Ascending aorta (tissue), 2 donors: ENCODE results near the gene AMDHD2. TPM values are rescaled to one million over a fixed set of nuclear protein-coding genes. Genes with fewer than 3 reads are reported as not detected.
"Not testable (repeated sequence)": the region's sequence is repeated elsewhere in the genome, so short reads cannot be mapped to it uniquely, and the experiment has no call there.

Experiments used
- DNase-seq, 2 donors: peaks; one replicate each; pipeline ENCODE4 v3.0.0-alpha.2; 2019; ENCODE audit warnings: low spot score in 2 of 2
- H3K27ac ChIP-seq, 2 donors: fragments of 200-600 bp; sonication (generic); one replicate each; pipeline ENCODE4 v1.5.1; 2016 to 2017; ENCODE audit warnings: mild to moderate bottlenecking in 1 of 2
- H3K27me3 ChIP-seq: fragments of 200-600 bp; sonication (generic); one replicate; pipeline ENCODE4 v1.5.1; 2017
- H3K36me3 ChIP-seq, 2 donors: fragments of 200-600 bp; sonication (generic); one replicate each; pipeline ENCODE4 v1.5.1; 2016
- H3K4me1 ChIP-seq, 2 donors: fragments of 200-600 bp; sonication (generic); one replicate each; pipeline ENCODE4 v1.5.1; 2016 to 2017; ENCODE audit warnings: mild to moderate bottlenecking in 1 of 2
- H3K4me3 ChIP-seq, 2 donors: fragments of 200-600 bp; sonication (generic); one replicate each; pipeline ENCODE4 v1.5.1; 2016 to 2017; ENCODE audit warnings: mild to moderate bottlenecking in 1 of 2
- H3K9me3 ChIP-seq, 2 donors: fragments of 200-600 bp; sonication (generic); one replicate each; pipeline ENCODE4 v1.5.1; 2016
- CTCF ChIP-seq, 3 experiments: fragments of 200-600 bp in 2 of 3; fragments of 450-650 bp in 1 of 3; sonication (generic) in 2 of 3; IDR thresholded peaks; one replicate each; pipeline ENCODE4 v1.5.1; 2016 to 2019; ENCODE audit warnings: antibody characterized with exemption in 3 of 3, mild to moderate bottlenecking in 1 of 3, moderate library complexity in 1 of 3
- intact Hi-C: fragments of 100-400 bp; cut with DNase I; formaldehyde crosslinking; loops from one replicate; pipeline ENCODE4 v1.15.1; 2023
- total RNA-seq: library from RNA; depleted of rRNA; stranded (reverse); fragments of >200 nt; gene quantifications from one replicate; pipeline ENCODE4 v1.1.0, GENCODE V29; 2016

AMDHD2 gene
- total RNA-seq, 1 donor from 2014 or later: 16.1 TPM

- H3K27me3 ChIP-seq, intact Hi-C loops, DNase-seq, H3K36me3 ChIP-seq, H3K27ac ChIP-seq, H3K4me3 ChIP-seq, H3K9me3 ChIP-seq: not testable (repeated sequence)
- peaks cover 7 to 19% of the 10 kb centered on the region in 2 donors for H3K4me1 ChIP-seq
These were observed 23.6 kb downstream of the AMDHD2 start for GRCh38 chr16:2543771-2544170.

DNA sequence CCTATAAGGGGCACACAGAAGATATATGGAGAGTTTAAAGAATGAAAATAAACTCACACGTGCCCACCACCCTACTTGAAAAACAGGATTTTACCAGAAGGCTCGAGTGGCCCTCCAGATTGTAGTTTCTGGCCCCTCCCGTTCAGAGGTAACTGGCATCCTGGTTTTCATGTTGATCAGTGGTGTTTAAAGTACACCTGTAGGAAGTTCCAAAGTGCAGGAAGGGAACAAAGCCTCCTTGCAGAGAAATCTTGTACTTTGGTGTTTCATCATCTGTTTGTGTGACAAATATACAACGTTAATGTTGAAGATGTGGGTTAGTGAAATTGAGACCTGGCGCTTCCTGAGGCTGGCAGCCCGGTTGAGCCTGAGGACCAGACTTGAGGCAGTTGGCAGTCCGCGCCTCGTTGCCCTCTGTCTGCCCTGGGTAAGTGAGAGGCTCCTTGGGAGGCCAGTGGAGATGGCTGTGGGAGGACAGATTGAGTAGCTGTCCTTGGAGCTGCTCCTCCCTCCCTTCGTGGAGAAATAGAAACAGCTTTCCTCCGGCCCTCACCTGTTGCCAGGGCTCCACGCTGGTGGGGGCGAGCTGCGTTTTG lies 30.2 kb downstream of the AMDHD2 start:
- H3K27ac ChIP-seq, intact Hi-C loops, H3K4me3 ChIP-seq, H3K27me3 ChIP-seq, H3K4me1 ChIP-seq, H3K9me3 ChIP-seq, DNase-seq, H3K36me3 ChIP-seq: not testable (repeated sequence)

DNA sequence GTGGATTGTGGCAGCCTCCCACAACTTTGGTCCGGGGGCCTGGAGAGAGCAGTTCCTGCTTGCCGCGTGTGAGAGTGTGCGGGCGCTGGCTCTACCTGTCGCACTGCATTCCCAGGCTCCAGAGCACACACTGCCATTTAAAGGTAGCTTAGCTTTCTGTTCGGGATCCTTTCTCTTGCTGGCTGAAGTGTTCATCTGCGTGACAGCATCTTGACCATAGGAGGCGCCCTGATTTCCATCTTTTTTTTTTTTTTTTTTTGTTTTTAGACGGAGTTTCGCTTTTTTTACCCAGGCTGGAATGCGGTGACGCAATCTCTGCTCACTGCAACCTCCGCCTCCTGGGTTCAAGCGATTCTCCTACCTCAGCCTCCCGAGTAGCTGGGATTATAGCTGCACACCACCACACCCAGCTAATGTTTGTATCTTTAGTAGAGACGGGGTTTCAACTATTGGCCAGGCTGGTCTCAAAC lies 31.3 kb downstream of the AMDHD2 start:
- H3K4me3 ChIP-seq, H3K27ac ChIP-seq, H3K36me3 ChIP-seq, H3K9me3 ChIP-seq, H3K27me3 ChIP-seq, H3K4me1 ChIP-seq, intact Hi-C loops: not testable (repeated sequence)
- DNase-seq: peak in 1 of 2 donors; percentile 54

- H3K27ac ChIP-seq, H3K27me3 ChIP-seq, H3K9me3 ChIP-seq, H3K36me3 ChIP-seq, H3K4me3 ChIP-seq, DNase-seq, H3K4me1 ChIP-seq, intact Hi-C loops: not testable (repeated sequence)
These were observed 34.7 kb downstream of the AMDHD2 start for GRCh38 chr16:2554709-2555425.

DNA sequence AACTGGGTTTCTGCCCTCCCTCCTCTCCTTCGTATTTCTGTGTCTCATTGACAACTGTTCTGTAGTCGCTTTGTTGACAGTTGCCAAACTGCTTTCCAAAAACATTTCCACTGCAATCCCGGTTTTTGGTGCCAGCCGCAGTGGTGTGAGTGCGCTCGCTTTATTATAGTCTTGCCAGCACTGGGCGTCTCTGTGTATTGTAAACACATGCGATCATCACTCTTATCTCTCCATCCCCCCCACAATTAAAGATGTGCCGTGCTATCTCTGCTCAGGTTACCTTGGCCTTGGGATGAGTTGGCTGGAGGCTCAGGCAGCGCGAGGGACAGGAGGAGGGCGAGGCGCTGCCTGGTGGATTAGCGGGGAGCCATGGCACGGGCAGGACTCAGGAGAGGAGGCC lies 37.0 kb downstream of the AMDHD2 start:
- H3K9me3 ChIP-seq, DNase-seq, H3K36me3 ChIP-seq, H3K27me3 ChIP-seq, intact Hi-C loops, H3K4me1 ChIP-seq, H3K27ac ChIP-seq, H3K4me3 ChIP-seq: not testable (repeated sequence)

- H3K4me1 ChIP-seq, H3K4me3 ChIP-seq, intact Hi-C loops, H3K27ac ChIP-seq, H3K9me3 ChIP-seq, H3K36me3 ChIP-seq, H3K27me3 ChIP-seq, DNase-seq: not testable (repeated sequence)
These were observed 40.1 kb downstream of the AMDHD2 start for GRCh38 chr16:2560131-2560797.

DNA sequence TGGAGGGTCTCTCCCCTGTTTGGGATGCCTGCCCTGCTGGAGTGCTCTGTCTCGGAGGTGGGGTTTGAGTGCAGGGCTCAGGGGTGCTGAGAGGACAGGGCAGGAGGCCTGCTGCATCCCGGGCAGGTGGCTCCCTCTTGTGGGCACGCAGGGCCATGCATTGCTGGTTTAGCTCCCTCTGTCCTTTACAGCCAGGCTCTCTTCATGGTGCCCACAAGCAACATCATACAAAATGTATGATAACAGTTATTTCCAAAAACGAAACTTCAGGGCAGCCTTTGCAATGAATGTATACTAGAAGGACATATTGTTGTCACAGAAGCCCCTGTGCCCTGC lies 40.6 kb downstream of the AMDHD2 start:
- H3K4me3 ChIP-seq, H3K36me3 ChIP-seq, intact Hi-C loops, H3K27ac ChIP-seq, H3K4me1 ChIP-seq, H3K27me3 ChIP-seq, H3K9me3 ChIP-seq: not testable (repeated sequence)
- TF ChIP-seq CTCF (IDR thresholded peaks at IDR 0.05): peak in 2 of 3 experiments; percentile 23 to 32
- peak in 1 of 2 donors; percentile 73 for DNase-seq

DNA sequence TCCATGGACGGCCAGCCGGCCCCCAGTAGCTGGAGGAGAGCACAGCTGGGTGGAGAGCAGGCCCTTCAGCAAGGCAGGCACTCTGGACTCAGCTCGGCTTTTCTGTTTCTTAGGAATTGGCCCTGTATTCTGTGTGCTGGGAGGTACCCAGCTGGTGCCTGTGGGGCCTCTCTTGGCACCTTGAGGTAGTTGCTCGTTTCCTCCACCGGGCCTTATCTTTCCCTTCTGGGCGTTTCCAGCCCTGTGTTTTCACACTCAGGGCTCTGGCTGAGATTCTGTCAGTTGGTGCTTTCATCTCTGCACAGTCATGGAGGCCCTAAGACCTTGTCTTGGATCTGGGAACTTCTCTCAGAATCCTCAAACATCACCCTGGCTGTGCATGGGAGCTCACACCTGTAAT lies 47.3 kb downstream of the AMDHD2 start:
- DNase-seq, H3K4me3 ChIP-seq, H3K9me3 ChIP-seq, H3K27ac ChIP-seq, H3K27me3 ChIP-seq, intact Hi-C loops, H3K4me1 ChIP-seq, H3K36me3 ChIP-seq: not testable (repeated sequence)

DNA sequence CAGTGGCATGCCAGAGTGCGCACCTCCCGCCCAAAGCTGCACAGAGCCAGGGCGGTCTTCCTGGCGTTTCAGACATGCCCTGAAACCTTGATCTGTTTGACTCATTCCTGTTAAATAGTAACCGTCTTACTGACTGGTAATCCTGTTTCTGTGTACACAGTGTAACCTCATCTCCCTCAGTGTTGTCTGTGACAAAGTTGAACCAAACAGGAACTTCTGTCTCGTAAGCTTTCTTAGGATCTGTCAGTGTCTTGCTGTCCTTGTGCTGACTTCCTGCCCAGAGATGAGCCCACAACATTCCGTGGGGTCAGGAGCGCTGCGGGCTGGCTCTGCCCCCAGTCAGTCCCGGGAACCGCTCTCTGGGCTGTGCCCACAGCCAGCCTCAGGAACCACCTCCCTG lies 48.4 kb downstream of the AMDHD2 start:
- H3K4me3 ChIP-seq, H3K27ac ChIP-seq, intact Hi-C loops, DNase-seq, H3K27me3 ChIP-seq, H3K4me1 ChIP-seq, H3K9me3 ChIP-seq, H3K36me3 ChIP-seq: not testable (repeated sequence)

DNA sequence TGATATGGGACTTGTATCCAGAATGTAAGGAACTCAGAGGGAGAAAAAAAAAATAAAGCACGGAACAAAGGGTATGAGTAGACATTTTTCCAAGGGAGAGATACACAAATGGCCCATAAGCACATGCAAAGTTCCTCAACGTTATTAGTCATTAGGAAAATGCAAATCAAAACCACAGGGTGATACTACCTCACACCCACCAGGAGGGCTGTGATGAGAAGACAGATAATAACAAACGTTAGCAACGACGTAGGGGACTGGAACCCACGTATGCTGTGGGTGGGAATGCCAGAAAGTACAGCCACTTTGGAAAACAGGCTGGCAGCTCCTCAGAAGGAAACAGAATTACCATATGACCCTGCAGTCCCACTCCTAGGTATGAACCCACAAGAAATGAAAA lies 52.5 kb downstream of the AMDHD2 start:
- H3K27ac ChIP-seq, H3K4me1 ChIP-seq, H3K27me3 ChIP-seq, DNase-seq, intact Hi-C loops, H3K4me3 ChIP-seq, H3K36me3 ChIP-seq, H3K9me3 ChIP-seq: not testable (repeated sequence)

DNA sequence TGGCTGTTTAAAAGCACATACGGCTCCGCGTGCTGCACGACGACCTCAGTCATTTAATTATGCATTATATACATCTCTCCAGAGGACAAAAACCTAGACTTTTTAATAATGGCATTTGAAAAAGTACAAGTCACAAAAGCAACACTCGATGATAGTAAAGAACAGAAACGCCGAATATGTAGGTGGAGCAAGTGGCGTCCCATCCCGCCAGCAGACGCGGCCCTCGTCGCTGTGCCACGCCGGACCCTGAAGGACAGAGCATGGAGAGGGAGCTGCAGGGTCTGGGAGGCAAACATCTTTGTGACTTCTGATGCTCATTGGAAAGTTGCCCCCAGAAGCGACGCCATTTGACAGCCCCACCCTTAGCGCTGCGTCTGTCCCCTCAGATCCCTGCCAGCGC lies 55.7 kb downstream of the AMDHD2 start:
- H3K36me3 ChIP-seq, H3K27ac ChIP-seq, H3K4me3 ChIP-seq, intact Hi-C loops, H3K27me3 ChIP-seq, DNase-seq, H3K4me1 ChIP-seq, H3K9me3 ChIP-seq: not testable (repeated sequence)

- H3K4me1 ChIP-seq, H3K36me3 ChIP-seq, H3K27me3 ChIP-seq, intact Hi-C loops, H3K4me3 ChIP-seq, H3K27ac ChIP-seq, H3K9me3 ChIP-seq, DNase-seq: not testable (repeated sequence)
These were observed 56.9 kb downstream of the AMDHD2 start for GRCh38 chr16:2577044-2577443.

DNA sequence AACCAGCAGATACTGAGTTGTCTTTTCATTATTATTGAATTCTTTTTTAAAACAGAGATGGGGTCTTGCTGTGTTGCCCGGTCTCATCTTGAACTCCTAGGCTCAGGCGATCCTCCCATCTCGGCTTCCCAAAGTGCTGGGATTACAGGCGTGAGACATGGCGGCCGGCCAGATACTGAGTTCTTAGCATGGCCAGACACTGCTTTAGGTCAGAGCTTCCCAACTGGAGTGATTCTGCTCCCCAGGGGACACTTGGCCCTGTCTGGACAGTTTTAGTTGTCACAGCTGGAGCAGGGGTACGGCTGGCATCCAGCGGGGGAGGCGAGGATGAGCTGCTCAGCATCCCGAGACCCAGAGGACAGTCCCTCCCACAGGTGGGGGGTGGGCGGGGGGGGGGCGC lies 58.7 kb downstream of the AMDHD2 start:
- H3K27me3 ChIP-seq, H3K4me3 ChIP-seq, H3K27ac ChIP-seq, intact Hi-C loops, DNase-seq, H3K4me1 ChIP-seq, H3K9me3 ChIP-seq, H3K36me3 ChIP-seq: not testable (repeated sequence)
